Embryonic facial prominence (tissue), 1 donor: ENCODE measurements around the gene ANO2.
"Not testable (repeated sequence)": the region's sequence is repeated elsewhere in the genome, so short reads cannot be mapped to it uniquely, and the experiment has no call there.

Source experiments
- DNase-seq: peaks from one replicate; pipeline ENCODE4 v3.0.0-alpha.2; 2016; ENCODE audit errors: extremely low spot score

Gene ANO2

DNA sequence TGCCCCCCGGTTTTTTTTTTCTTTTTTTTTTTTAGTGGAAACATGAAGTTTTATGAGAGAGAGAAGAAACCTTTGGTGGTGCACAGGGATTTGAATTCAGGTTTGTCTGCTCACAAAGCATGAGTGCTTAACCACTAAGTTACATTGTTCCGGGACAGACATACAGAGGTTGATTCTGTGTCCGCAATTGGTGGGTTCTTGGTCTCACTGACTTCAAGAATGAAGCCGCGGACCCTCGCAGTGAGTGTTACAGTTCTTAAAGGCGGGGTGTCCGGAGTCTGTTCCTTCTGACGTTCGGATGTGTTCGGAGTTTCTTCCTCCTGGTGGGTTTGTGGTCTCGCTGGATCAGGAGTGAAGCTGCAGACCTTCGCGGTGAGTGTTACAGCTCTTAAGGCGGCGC is 57.2 kb downstream of the ANO2 start:
- DNase-seq: not testable (repeated sequence)

DNA sequence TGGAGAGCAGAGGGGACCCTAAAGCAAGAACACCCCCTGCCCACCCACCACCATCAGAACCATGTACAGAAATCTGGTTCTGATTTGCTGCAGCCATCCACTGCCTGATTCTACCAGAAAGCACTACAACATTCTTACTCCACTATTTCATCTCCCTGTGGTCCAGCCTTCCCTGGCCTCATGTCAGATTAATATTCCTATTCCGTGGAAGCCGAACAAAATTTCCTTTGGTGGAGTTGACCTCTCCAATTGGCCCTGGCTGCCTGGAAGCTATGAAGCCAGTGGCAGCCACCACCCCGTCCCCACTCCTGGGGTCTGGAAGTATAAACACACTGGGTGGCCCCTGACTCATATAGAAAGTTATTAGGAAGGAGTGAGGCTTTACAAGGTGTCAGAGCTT is 60.2 kb downstream of the ANO2 start:
- DNase-seq: no peak

DNA sequence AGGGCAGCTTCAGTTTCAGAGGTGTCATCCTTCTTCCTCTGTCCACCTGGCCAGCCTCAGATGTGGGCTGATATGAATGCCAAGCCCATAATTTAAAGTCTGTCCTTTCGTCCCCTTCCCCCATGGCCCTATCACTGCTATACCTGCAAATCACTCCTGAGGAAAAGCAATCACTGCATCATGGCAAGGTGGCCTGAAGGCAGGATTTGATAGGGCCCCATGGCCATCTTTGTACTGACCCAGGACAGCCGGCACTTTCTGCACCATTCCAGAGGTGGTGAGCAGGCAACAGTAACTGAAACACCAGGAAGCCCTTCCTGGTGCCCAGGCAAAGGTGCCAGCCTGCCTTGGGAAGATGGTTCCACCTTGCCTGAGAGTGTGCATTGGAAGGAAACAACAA is 60.8 kb downstream of the ANO2 start:
- no peak for DNase-seq

DNA sequence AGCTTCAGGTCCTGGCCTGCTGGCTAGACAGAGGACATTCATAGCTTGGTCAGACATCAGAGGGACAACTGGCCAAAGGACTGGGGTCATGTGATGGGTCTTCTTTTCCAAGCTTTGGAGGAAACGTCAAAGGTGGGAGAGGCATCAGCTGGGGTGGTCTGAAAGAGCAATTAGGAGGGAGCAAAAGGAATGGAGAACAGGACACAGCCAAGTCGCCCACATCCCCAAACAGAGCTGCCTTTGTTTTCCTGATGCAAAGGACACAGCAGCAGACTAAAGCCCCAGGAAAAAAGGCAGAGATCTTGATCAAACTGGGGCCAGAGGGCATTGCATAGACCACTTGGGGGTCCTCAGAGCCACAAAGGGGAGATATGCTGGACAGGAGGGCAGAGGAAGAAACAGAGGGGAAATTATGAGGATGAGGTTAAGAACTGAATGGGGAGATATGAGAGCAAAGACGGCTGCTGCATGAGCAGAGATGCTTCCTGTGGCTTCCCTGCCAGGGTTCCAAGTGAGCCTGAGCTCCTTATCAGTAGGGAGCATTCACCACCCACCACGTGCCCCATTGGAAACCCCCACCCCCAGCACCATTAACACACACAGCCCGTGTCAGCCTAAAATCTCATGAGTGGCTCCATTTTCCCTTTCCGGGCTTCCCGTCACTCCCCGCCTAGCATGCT is 62.4 kb downstream of the ANO2 start:
- DNase-seq: no peak

DNA sequence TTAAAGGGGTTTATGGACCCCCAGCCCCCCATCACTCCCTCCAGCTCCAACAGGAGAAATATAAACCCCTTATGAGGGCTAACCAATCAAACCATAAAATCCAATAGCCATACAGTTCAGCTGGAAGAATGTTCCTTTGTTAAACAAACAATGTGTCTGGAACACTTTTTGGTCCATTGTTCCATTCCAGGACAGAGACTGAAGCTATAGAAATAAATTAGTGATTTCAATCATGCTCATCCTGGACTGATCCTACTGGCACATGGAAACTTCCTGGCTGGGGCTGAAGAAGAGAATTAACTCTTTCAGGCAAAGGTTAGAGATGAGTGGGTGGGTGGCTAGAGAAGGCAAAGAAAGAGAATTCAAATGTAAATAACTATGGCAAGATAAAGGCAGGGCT is 63.4 kb downstream of the ANO2 start:
- DNase-seq: no peak

DNA sequence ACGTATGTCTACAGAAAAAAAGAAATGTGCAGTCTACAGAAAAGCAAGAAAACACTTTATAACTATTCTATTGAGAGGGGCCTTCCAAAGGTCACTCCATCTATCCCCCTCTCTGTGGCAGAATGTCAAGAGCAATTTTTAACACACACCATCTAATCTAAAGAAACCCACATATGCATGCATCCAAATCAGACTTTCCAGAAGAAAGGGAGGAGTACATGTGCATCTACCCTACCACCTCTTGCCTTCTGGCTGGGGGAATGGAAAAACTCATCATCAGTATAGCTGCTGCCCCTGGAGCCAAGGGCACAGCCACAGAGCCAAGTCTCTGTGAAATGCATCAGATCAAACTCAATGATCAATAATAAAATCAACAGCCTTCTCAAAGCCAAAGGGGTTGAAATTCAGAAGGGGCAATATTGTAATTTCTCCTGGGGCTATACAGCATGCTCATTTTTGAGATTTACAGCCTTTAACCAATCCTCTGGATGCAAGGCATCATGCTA is 63.9 kb downstream of the ANO2 start:
- no peak for DNase-seq

DNA sequence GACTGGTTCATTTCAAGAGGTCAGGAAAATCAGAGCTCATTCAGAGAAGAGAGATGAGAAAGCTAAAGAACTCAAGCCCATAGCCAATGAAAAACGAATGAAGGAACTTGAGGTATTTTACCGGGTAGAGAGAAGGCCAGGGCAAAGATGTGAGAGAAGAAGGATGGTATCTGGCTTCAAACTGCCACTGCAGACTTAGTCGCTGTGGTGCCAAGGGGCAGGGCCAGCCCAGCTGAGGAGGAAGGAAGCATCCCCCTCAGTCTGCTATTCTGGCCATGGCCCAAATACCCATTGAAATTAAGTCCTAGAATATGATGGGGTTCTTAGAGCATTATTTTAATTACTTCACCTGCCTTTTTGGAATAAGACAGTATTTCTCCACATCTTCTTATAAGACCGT is 69.2 kb downstream of the ANO2 start:
- DNase-seq: no peak

DNA sequence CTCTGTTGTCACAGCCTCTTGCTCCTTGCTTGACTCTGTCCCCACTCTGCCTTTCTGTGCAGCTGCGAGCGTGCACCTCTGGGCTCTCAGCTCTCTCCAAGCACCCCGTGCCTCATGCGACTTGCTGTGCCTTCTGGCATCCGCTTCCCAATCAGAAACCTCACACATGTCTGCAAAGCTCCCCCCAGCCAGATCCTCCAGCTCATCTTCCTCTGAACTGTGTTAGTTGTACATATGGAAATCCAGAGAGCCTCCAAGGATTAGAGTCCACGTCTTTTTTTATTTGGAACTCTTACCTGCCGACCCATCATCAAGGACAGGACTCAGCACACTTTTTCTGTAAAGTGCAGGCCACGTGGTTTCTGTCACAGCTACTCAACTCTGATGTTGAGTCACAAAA is 70.5 kb downstream of the ANO2 start:
- DNase-seq: no peak

DNA sequence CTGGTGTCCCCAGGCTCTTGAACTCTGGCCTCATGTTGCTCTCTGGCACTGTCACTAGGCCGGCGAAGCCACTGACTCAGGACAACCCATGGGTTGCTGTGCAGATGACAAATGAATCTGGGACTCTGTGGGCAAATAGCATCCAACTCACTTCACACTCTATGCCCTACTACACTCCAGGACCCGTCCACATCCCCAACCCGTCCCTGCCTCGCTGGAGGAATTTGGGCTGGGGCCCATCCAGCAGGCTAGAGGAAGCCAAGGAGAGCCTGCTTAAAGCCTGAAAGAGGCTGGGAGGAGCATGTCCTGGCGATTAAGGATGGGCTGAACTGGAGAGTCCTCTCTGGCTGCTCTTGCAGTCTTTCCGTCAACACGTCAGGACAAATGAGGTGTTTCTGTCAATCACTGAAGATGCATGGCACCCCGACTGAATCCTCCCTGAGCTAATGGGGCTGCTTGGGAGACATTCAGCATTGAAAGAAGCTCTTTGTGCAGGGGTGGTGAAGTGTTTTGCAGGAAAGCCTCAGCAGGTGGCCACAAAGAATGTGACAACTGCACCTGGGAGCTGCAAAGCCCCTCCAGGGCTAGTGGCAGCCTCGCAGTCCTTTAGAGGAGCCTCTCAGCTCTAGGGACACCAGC is 71.7 kb downstream of the ANO2 start:
- no peak for DNase-seq

DNA sequence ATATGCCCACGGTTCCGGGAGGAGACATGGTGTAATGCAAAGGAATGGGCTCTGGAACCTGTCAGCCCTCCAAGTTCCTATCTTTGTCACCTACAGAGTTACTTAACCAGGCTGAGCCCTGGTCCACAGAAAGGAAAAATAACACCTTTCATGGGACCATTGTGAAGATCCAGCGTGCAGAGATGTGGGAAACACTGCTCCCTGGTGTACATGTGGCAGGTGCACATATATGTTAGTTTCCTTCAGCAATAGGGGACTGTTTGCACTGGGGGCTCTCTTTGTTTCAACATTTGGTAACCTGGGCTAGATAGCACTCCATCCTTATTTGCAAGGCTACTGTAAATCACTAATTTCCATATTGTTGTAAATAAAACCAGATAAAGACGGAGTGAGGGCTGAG is 72.3 kb downstream of the ANO2 start:
- no peak for DNase-seq

DNA sequence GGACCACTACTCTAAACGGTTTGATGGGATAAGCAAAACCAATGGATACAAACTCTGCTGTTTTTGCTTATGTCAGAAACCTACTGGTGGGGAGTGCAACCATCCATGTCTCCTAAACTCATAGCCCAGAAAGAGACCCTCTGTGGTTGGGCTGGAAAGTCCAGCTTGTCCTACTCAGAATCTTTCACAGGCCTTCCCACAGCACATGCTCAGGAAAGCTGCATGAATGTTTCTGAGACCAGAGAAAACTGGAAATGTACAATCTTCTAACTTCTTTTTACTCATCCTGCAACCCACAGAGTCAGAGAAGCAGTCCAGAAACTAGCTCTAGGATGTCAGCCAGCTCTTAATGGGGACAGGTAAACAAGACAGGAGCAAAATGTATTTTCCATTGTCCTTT is 73.3 kb downstream of the ANO2 start:
- DNase-seq: no peak

DNA sequence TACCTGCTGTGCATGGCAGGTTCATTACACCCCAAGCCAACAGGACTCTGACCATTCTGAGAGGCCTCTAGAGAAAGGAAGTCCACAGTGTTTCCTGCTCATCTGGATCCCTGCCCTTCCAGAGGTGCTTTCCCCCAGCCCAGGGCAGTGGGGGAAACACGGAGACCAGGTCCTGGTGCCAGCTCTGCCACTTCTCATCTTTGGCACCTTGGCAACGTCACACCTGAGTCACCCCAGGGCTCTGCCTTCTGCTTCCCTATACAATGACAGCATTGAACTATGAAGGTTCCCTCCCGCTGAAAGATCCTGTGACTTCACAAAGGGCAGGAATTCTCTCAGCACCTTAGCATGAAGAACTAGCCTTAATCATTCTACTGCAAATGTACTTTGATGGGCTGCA is 74.9 kb downstream of the ANO2 start:
- DNase-seq: no peak

DNA sequence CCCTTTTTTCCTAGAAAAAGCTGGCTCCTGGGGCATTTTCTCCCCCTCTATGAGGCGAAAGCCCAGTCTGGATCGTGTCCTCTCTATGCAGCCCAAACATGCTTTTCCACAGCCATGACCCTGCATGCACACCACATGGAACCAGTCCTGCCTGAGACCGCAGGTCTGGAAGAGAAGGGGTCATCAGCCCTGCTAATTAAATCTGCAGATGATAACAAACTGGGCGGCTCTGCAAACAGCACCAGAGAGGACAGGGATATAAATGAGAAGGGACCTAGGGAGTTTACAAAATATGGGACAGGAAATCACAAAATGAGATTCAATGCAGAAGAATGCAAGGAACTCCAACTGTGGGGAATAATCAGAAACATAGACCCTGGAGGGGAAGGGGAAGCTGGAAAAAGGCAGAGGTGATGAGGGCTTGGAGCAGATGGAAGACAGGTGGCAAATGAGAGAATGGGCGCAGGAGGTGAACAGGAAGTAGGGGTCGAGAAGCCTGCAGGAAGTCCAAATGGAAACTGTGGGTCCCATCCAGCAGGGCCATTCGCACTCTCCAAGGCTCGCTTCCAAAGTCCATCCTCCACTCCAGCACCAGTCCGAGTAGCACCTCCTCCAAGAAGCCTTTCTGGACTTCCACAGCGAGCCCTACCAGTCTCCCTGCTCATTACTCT is 76.3 kb downstream of the ANO2 start:
- no peak for DNase-seq

DNA sequence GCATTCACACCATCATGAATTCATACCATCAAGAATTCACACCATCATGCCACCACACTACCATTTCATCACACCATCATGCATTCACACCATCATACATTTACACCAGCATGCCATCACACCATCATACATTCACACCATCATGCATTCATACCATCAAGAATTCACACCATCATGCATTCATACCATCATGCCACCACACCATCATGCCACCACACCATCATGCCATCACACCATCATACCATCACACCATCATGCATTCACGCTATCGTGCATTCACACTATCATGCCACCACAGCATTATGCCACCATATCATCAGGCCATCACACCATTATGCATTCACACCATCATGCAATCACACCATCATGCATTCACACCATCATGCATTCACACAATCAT is 79.7 kb downstream of the ANO2 start:
- no peak for DNase-seq

DNA sequence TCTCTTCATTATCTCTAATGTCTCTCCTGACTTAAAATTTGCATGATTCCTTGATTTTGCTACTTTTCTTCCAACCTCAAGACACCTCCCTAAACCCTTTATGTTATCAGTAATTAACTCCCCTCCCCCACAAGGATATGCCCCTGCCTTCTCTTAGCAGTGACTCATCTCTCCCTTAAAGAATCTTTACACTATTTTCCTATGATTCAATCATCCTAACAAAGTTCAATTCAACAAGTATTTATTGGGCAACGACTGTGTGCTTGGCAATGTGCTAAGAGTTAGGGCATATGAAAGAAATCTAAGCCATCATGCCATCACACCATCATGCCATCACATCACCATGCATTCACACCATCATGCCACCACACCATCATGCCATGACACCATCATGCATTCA is 80.1 kb downstream of the ANO2 start:
- no peak for DNase-seq

DNA sequence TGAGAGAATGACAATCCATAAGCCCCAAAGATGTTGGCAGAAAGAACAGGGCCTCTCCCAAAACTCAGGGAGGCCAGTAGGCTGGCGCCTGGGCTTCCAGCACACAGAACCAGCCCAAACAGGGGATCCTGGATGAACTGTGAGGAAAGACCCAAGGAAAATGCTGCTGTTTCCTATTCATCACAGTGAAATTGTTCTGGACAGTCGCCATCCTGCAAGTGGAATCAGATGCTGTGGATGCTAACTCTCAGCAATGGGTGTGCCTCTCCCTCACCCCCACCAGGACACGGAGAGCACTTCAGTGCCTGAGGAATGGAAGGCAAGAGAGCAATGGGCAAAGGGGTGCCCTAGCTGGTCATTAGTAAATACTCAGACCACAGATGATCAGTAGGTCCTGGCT is 80.8 kb downstream of the ANO2 start:
- DNase-seq: no peak

DNA sequence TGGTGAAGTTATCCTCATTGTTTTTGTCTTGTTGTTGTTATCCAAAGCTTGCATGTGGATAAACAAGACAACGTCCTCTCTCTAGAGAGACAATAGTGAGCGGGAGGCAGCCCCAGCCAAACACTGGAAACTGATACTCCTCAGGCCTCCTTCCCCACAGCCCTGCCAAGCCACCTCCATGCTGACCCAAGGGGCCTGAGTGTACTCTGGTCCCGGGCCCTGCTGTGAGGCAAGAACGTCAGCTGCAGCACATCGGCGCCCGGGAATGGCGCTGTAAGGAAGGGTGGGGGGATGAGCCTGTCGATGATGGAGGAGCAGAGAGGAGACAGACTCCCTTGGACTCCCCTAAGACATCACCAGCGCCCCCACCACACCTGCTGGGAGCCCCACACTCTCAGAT is 83.6 kb downstream of the ANO2 start:
- no peak for DNase-seq

DNA sequence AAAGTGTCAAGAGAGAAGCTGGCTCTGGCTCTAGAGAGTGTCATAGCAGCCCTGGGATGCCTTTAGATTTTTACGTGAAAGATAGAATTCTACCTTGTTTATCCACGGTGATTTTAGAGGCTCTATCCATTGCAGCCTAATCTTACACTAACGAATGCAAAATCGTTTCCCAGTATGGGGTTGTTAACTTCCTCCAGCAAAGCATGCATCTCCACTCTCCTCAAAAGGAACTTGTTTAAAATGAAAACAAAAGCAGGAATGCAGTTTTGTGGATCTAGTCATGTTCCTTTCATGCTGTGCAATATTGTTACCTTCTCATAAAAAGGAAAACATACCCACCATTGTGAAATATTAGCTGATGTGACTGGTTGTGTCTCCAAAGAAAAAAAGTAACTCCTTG is 88.4 kb downstream of the ANO2 start:
- DNase-seq: no peak

DNA sequence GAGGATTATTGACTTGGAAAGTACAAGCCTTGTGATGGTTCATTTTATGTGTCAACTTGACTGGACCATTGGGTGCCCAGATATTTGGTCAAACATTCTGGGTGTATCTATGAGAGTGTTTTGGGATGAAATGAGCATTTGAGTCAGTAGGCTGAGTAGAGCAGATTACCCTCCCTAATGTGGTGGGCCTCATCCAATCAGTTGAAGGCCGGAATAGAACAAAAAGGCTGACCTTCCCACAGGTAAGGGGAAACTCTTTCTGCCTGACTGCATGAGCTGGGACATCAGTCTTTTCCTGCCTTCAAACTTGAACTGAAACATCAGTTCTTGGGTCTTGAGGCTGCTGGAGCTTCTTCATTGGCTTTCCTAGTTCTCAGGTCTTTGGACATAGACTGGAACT is 98.1 kb downstream of the ANO2 start:
- no peak for DNase-seq

DNA sequence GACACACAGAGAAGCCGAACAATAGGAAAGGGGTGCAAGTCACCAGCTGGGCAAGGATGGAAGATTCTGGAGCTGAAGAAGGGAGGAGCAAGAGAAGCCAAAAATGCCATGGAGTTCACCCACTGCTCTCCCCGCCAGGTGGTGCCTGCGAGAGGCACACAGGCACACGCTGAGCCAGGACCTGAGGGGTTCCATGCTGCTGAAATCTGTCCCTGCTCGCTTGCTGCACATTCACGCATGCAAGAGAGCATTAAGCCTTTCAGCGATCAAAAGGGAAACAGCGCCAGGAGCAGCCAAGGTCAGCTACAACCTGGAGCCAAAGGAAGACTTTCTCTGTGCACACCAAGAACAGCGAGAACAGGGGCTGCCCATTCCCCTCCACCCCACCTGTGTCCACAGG is 104.1 kb downstream of the ANO2 start:
- no peak for DNase-seq

DNA sequence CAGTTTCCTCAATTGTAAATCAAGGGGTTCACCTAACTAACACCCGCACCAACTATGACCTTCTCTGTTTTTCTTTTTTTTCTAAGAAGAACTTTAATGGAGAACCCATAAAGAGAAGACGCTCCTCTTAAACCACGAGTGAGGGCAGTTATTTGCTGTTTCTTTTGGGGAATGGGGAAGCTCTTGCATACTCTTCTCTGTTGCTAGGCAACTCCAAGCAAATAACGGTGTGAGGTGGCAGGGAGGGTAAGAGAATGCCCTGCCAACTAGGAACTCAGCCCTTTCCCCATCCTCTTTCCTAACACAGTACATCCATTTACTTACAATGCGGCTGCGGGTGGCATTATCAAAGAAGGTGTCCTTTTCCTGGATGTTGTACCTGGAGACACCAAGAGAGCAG is 114.9 kb downstream of the ANO2 start:
- DNase-seq: no peak

DNA sequence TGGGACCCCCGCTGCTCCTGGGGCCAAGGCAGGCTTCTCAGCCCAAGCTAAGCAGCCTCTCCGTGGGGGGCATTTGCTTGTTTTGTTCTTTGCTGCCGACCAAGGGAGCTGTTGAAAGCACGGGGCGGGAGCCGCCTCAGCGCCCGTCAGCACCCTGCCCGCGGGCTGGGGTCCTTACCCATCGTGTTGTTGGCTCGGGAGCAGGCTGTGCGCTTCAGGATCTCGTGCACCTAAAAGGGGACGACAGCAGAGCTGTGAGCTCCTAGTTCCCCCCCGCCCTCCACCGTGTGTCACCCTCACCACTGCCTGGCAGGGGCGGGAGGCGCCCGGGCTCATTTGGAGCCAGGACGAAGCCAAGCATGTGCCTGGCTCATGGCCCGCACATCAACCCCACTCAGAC is 117.5 kb downstream of the ANO2 start:
- DNase-seq: no peak

DNA sequence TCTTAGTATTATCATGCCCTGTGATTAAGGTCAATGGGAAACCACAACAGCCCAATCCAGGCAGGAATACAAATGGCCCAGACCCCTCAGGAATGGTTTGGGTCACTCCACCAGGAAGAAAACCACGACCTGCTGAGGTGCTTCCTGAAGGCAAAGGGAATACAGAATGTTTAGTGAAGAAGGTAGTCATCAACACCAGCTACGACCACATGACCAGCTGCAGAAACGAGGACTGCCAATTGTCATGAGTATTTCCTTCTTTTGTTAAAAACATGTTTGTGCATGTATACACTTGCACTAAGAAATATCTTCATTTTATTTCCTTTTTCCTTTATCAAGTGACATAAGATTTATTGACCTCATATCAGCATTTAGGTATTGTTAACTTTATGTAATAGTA is 119.3 kb downstream of the ANO2 start:
- not testable (repeated sequence) for DNase-seq
